CD14-positive monocyte (primary cell): Measurements from ENCODE around the gene MTCH1. TPM values are rescaled to one million over a fixed set of nuclear protein-coding genes. Genes with fewer than 3 reads are reported as not detected.

Experiments
- DNase-seq, 3 donors: peaks; one replicate each; pipeline ENCODE4 v3.0.0-alpha.2; 2011 to 2022
- H2AFZ ChIP-seq: 2 replicates; pipeline ENCODE4 v1.6.0; 2012; ENCODE audit warnings: mild to moderate bottlenecking, low read depth, low read length, inconsistent platforms; ENCODE audit not compliant: insufficient read depth, poor library complexity, severe bottlenecking
- H3K27ac ChIP-seq, 2 donors: 1 replicate in 1 of 2; 2 replicates in 1 of 2; pipeline ENCODE4 v1.5.1; 2012 to 2013; ENCODE audit warnings: low read length in 2 of 2, control low read depth in 1 of 2, inconsistent platforms in 1 of 2, low read depth in 1 of 2, mild to moderate bottlenecking in 1 of 2
- H3K27me3 ChIP-seq, 2 donors: one replicate each; pipeline versions ENCODE4 v1.6.0 to v1.6.1; 2011 to 2013; ENCODE audit warnings: low read length in 2 of 2; ENCODE audit not compliant: control insufficient read depth in 2 of 2, insufficient read depth in 2 of 2
- H3K36me3 ChIP-seq, 2 donors: replicated peaks in 1 of 2; 1 replicate in 1 of 2; 2 replicates in 1 of 2; pipeline versions ENCODE4 v1.5.1 to v1.6.1; 2012 to 2013; ENCODE audit warnings: low read length in 2 of 2, control low read depth in 1 of 2, inconsistent platforms in 1 of 2, mild to moderate bottlenecking in 1 of 2; ENCODE audit not compliant: insufficient read depth in 2 of 2, control insufficient read depth in 1 of 2
- H3K4me1 ChIP-seq, 2 donors: 1 replicate in 1 of 2; 2 replicates in 1 of 2; pipeline versions ENCODE4 v1.5.1 to v1.6.1; 2012 to 2013; ENCODE audit warnings: low read length in 2 of 2, control low read depth in 1 of 2, inconsistent platforms in 1 of 2, mild to moderate bottlenecking in 1 of 2, moderate library complexity in 1 of 2; ENCODE audit not compliant: insufficient read depth in 2 of 2, control insufficient read depth in 1 of 2
- H3K4me2 ChIP-seq: replicated peaks from 2 replicates; pipeline ENCODE3; 2012; ENCODE audit warnings: low read length, moderate library complexity, mild to moderate bottlenecking; ENCODE audit not compliant: poor library complexity, severe bottlenecking; ENCODE audit errors: extremely low read depth
- H3K4me3 ChIP-seq, 3 experiments: fragments of 200-600 bp in 1 of 3; sonication (generic) in 1 of 3; replicated peaks in 1 of 3; 1 replicate in 2 of 3; 2 replicates in 1 of 3; pipeline ENCODE4 v1.5.1; 2011 to 2013; ENCODE audit warnings: low read length in 3 of 3, mild to moderate bottlenecking in 3 of 3, control low read depth in 2 of 3, low read depth in 2 of 3, inconsistent platforms in 1 of 3, moderate library complexity in 1 of 3
- H3K79me2 ChIP-seq: 2 replicates; pipeline ENCODE4 v1.6.0; 2012; ENCODE audit warnings: mild to moderate bottlenecking, control low read depth, inconsistent platforms, low read length, moderate library complexity; ENCODE audit not compliant: insufficient read depth
- H3K9ac ChIP-seq: 2 replicates; pipeline ENCODE4 v1.6.0; 2017; ENCODE audit warnings: low read length, mild to moderate bottlenecking; ENCODE audit not compliant: insufficient read depth, poor library complexity, severe bottlenecking
- H3K9me3 ChIP-seq, 2 donors: replicated peaks in 1 of 2; 1 replicate in 1 of 2; 2 replicates in 1 of 2; pipeline versions ENCODE4 v1.5.1 to v1.6.1; 2012 to 2013; ENCODE audit warnings: low read length in 2 of 2, control low read depth in 1 of 2; ENCODE audit not compliant: control insufficient read depth in 1 of 2, insufficient read depth in 1 of 2
- H4K20me1 ChIP-seq: 2 replicates; pipeline ENCODE4 v1.6.0; 2012; ENCODE audit warnings: mild to moderate bottlenecking, low read length, control low read depth, moderate library complexity; ENCODE audit not compliant: insufficient read depth
- H3K27ac Mint-ChIP-seq, 7 donors: one replicate each; pipeline ENCODE4 v1.8.0; 2020; ENCODE audit warnings: mild to moderate bottlenecking in 7 of 7, mixed read lengths in 7 of 7, moderate library complexity in 6 of 7, inconsistent platforms in 2 of 7
- H3K27me3 Mint-ChIP-seq, 3 donors: one replicate each; pipeline ENCODE4 v1.8.0; 2021 to 2022; ENCODE audit warnings: low read depth in 3 of 3, mild to moderate bottlenecking in 3 of 3, mixed read lengths in 3 of 3, moderate library complexity in 3 of 3, inconsistent platforms in 1 of 3
- H3K36me3 Mint-ChIP-seq, 2 donors: one replicate each; pipeline ENCODE4 v1.8.0; 2020; ENCODE audit warnings: mixed read lengths in 2 of 2, inconsistent platforms in 1 of 2, mild to moderate bottlenecking in 1 of 2
- H3K4me1 Mint-ChIP-seq: one replicate; pipeline ENCODE4 v1.8.0; 2020; ENCODE audit warnings: mild to moderate bottlenecking, mixed read lengths
- H3K4me3 Mint-ChIP-seq, 2 donors: one replicate each; pipeline ENCODE4 v1.8.0; 2020; ENCODE audit warnings: mild to moderate bottlenecking in 2 of 2, mixed read lengths in 2 of 2, moderate library complexity in 1 of 2
- H3K9me3 Mint-ChIP-seq, 7 donors: one replicate each; pipeline ENCODE4 v1.8.0; 2020 to 2022; ENCODE audit warnings: mixed read lengths in 7 of 7, mild to moderate bottlenecking in 6 of 7, moderate library complexity in 6 of 7, inconsistent platforms in 2 of 7
- CTCF ChIP-seq: fragments of 200-600 bp; IDR thresholded peaks from one replicate; pipeline ENCODE4 v1.8.0; 2022; ENCODE audit warnings: antibody characterized with exemption, mild to moderate bottlenecking
- WGBS: methylation state at CpG from one replicate; pipeline ENCODE4 v1.1.5; 2013; ENCODE audit warnings: missing lambda C conversion rate; ENCODE audit not compliant: insufficient coverage; 5-methylcytosine and 5-hydroxymethylcytosine counted together
- intact Hi-C, 2 donors: fragments of 100-400 bp; cut with micrococcal nuclease; formaldehyde crosslinking; loops; one replicate each; pipeline versions ENCODE4 v1.15.0 to v1.15.1; 2023
- polyA plus RNA-seq, 3 donors: library from polyadenylated mRNA; depleted of rRNA in 1 of 3; unstranded in 2 of 3; stranded (reverse) in 1 of 3; fragments of 300-500 nt in 2 of 3; fragments of >200 nt in 1 of 3; fragmentation: Illumina TruSeq in 2 of 3; gene quantifications; 1 replicate in 2 of 3; 2 replicates in 1 of 3; pipeline ENCODE4 v1.2.3, GENCODE V29; 2012 to 2021

MTCH1 gene
- polyA plus RNA-seq, 3 donors = 111 to 118 (median 111) TPM

GRCh38 chr6:36938536-36938935 lies 47.5 kb downstream of the MTCH1 start:
- H3K9ac ChIP-seq = no peak overlapping the region
- Mint-ChIP-seq H3K9me3 (peaks cover 0 to 9% (median 2%) of the 10 kb centered on the region in 7 donors), H3K36me3 (no peaks in the 10 kb centered on the region), H3K27ac (no peak overlapping the region), H3K4me1 (no peaks in the 10 kb centered on the region), H3K27me3 (peaks cover 11 to 21% (median 12%) of the 10 kb centered on the region in 3 donors), H3K4me3 (no peak overlapping the region)
- 100% methylated on average over 2 of the region's 4 CpGs for WGBS
- no peak for TF ChIP-seq CTCF
- peaks cover 0 to 2% of the 10 kb centered on the region in 2 donors for H3K27me3 ChIP-seq
- no peaks in the 10 kb centered on the region for H3K4me1 ChIP-seq
- H2AFZ ChIP-seq = no peak overlapping the region
- H3K4me3 ChIP-seq = no peak overlapping the region
- intact Hi-C loops = no loop called here
- H3K79me2 ChIP-seq = no peaks in the 10 kb centered on the region
- DNase-seq = no peak
- no peak overlapping the region for H3K27ac ChIP-seq
- H4K20me1 ChIP-seq = no peaks in the 10 kb centered on the region
- no peaks in the 10 kb centered on the region for H3K36me3 ChIP-seq
- H3K9me3 ChIP-seq = no peaks in the 10 kb centered on the region
- no peak overlapping the region for H3K4me2 ChIP-seq

GRCh38 chr6:36937896-36938295 lies 48.1 kb downstream of the MTCH1 start:
- H3K36me3 Mint-ChIP-seq = no peaks in the 10 kb centered on the region

More at GRCh38 chr6:36937896-36938295, 48.1 kb downstream of the MTCH1 start:
- H3K9me3 ChIP-seq = no peaks in the 10 kb centered on the region
- WGBS = 98% methylated on average over 4 of the region's 6 CpGs
- no peaks in the 10 kb centered on the region for H3K4me1 Mint-ChIP-seq
- H3K4me2 ChIP-seq = no peak overlapping the region
- no peaks in the 10 kb centered on the region for H4K20me1 ChIP-seq
- peaks cover 0 to 2% of the 10 kb centered on the region in 2 donors for H3K27me3 ChIP-seq
- H3K27me3 Mint-ChIP-seq = peaks cover 10 to 18% (median 10%) of the 10 kb centered on the region in 3 donors
- DNase-seq = no peak
- no peak for TF ChIP-seq CTCF
- no peak overlapping the region for H3K9ac ChIP-seq
- H3K4me3 Mint-ChIP-seq = no peak overlapping the region
- no peak overlapping the region for H3K27ac Mint-ChIP-seq
- no peaks in the 10 kb centered on the region for H3K4me1 ChIP-seq
- H3K27ac ChIP-seq = no peak overlapping the region
- no peaks in the 10 kb centered on the region for H3K79me2 ChIP-seq
- intact Hi-C loops = no loop called here
- H3K36me3 ChIP-seq = no peaks in the 10 kb centered on the region
- H3K4me3 ChIP-seq = no peak overlapping the region
- H2AFZ ChIP-seq = no peak overlapping the region
- H3K9me3 Mint-ChIP-seq = peaks cover 0 to 8% (median 2%) of the 10 kb centered on the region in 7 donors
